ENCODE measurements around the gene GNAZ. TPM values are rescaled to one million over a fixed set of nuclear protein-coding genes. Genes with fewer than 3 reads are reported as not detected.

Gene GNAZ
- total RNA-seq, 2 experiments from 2014 or later, result 1.1 to 1.5 TPM

DNA sequence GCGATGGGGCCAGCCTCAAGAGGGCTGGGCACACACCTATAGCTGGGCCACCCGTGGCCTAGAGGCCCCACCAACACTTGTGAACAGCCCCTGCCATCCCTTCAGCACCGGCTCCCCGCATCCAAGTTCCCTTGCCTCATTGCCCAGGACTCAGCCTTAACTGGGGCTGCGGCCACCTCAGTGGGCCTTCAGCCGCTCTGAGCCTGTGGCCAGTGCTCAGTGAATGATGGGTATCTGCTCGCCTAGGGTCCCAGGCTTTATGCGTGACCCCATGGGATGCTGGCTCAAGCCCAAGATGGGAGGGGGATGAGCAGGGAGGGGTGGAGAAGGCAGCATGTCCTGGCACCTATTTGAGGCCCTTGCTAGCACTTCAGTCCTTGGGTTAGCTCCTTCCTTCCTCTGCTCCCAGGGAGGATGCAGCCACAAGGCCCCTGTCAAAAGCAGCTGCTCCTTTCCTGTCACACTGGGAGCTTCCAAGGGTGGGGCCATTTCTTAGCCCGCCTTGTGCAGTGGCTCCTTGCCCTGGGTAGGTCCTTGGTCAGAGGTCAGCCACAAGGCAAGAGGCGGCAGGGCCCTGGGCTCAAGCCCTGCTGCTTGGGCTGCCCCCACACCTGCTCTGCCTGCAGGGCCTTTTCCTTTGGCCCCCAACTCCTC lies 31.8 kb downstream of the GNAZ start:
- Mint-ChIP-seq H3K27me3 (no peaks in the 10 kb centered on the region), H3K9me3 (ENCODE audit: low read depth) (no peaks in the 10 kb centered on the region), H3K27ac (no peak overlapping the region), H3K4me1 (no peaks in the 10 kb centered on the region), H3K4me3 (no peak overlapping the region), H3K36me3 (ENCODE audit: low read depth) (no peaks in the 10 kb centered on the region)
- ChIA-PET POLR2A (interaction anchor here (0.6 kb wide), 1 partner anchor 39 kb away, joined by 4 read pairs; no protein-coding TSS in a partner anchor), CTCF (no interaction called here)
- DNase-seq, result no peak
- intact Hi-C loops (cut with DNase I, micrococcal nuclease), result no loop called here
- ATAC-seq, result no peak

GRCh38 chr22:23102776-23103175 lies 32.5 kb downstream of the GNAZ start:
- no peak for DNase-seq

GRCh38 chr22:23103199-23103954 lies 33.1 kb downstream of the GNAZ start:
- DNase-seq, result no peak
- POLR2A ChIA-PET, result no interaction called here
- CTCF ChIA-PET, result no interaction called here

More at GRCh38 chr22:23102776-23103175, 32.5 kb downstream of the GNAZ start:
- no peak overlapping the region for H3K27ac Mint-ChIP-seq
- H3K9me3 Mint-ChIP-seq (ENCODE audit: low read depth), result no peaks in the 10 kb centered on the region
- H3K4me3 Mint-ChIP-seq, result no peak overlapping the region
- POLR2A ChIA-PET, result no interaction called here
- H3K27me3 Mint-ChIP-seq, result no peaks in the 10 kb centered on the region
- no peaks in the 10 kb centered on the region for H3K36me3 Mint-ChIP-seq (ENCODE audit: low read depth)
- intact Hi-C loops (cut with DNase I, micrococcal nuclease), result no loop called here
- ATAC-seq, result no peak
- CTCF ChIA-PET, result no interaction called here
- no peaks in the 10 kb centered on the region for H3K4me1 Mint-ChIP-seq

GRCh38 chr22:23104187-23104971 lies 34.1 kb downstream of the GNAZ start:
- Mint-ChIP-seq H3K27ac (no peak overlapping the region), H3K4me3 (no peak overlapping the region), H3K36me3 (ENCODE audit: low read depth) (no peaks in the 10 kb centered on the region), H3K4me1 (no peaks in the 10 kb centered on the region), H3K27me3 (no peaks in the 10 kb centered on the region), H3K9me3 (ENCODE audit: low read depth) (no peaks in the 10 kb centered on the region)
- intact Hi-C loops (cut with DNase I, micrococcal nuclease), result no loop called here
- ChIA-PET POLR2A (no interaction called here), CTCF (interaction anchor here (0.5 kb wide), 1 partner anchor 550 kb away, joined by 3 read pairs; no protein-coding TSS in a partner anchor)
- ATAC-seq, result no peak
- no peak for DNase-seq

More at GRCh38 chr22:23103199-23103954, 33.1 kb downstream of the GNAZ start:
- Mint-ChIP-seq H3K27me3 (no peaks in the 10 kb centered on the region), H3K27ac (no peak overlapping the region), H3K4me1 (no peaks in the 10 kb centered on the region), H3K9me3 (ENCODE audit: low read depth) (no peaks in the 10 kb centered on the region), H3K36me3 (ENCODE audit: low read depth) (no peaks in the 10 kb centered on the region), H3K4me3 (no peak overlapping the region)
- intact Hi-C loops (cut with DNase I, micrococcal nuclease), result no loop called here
- no peak for ATAC-seq

DNA sequence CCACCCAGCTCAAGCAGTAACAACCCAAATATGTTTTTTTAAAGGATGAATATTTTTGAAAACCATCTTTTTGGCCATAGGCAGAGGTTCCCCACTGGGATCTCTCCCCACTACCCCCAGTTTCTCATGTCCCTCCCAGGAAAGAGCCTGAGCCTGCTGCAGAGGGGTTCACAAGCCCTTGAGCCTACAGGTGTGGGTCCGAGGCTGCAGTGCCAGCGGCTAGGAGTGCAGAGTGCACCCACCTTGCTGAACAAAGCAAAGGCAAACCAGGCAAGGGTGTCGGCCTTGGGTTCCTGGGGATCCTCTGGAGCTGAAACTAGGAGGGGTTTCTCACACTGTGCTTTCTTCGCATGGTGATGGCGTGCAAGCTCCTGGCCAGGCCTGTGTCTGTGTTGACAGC lies 35.0 kb downstream of the GNAZ start:
- ATAC-seq, result no peak
- H3K27me3 Mint-ChIP-seq, result no peaks in the 10 kb centered on the region
- no peaks in the 10 kb centered on the region for H3K4me1 Mint-ChIP-seq
- ChIA-PET POLR2A (no interaction called here), CTCF (no interaction called here)
- no peaks in the 10 kb centered on the region for H3K9me3 Mint-ChIP-seq (ENCODE audit: low read depth)
- H3K4me3 Mint-ChIP-seq, result no peak overlapping the region
- intact Hi-C loops (cut with DNase I, micrococcal nuclease), result no loop called here
- DNase-seq, result no peak
- H3K36me3 Mint-ChIP-seq (ENCODE audit: low read depth), result no peaks in the 10 kb centered on the region
- no peak overlapping the region for H3K27ac Mint-ChIP-seq

DNA sequence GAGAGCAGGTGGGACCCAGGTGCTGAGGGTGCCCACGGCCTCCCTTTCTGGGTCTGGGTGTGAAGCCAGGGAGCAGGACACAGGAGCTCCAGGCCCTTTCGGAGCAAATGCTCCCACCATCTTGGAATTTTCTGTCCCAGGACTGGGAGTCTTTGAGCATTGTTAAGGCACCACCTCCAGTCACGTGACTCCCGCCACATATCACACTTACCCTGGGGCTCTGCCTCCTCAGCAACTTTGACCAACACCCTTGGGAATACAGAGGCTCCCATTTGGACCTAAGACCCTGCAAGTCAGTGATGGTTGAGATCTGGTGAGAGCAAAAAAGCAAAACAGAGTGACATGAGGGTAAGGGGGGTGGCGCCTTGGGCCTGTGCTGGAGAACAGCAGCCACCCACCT lies 35.6 kb downstream of the GNAZ start:
- CTCF ChIA-PET, result no interaction called here
- Mint-ChIP-seq H3K4me3 (no peak overlapping the region), H3K36me3 (ENCODE audit: low read depth) (no peaks in the 10 kb centered on the region), H3K4me1 (no peaks in the 10 kb centered on the region), H3K27me3 (no peaks in the 10 kb centered on the region), H3K9me3 (ENCODE audit: low read depth) (no peaks in the 10 kb centered on the region), H3K27ac (no peak overlapping the region)
- POLR2A ChIA-PET, result no interaction called here
- no peak for ATAC-seq
- no peak for DNase-seq
- intact Hi-C loops (cut with DNase I, micrococcal nuclease), result no loop called here

- Mint-ChIP-seq H3K27ac (no peak overlapping the region), H3K4me3 (no peak overlapping the region), H3K27me3 (no peaks in the 10 kb centered on the region), H3K9me3 (ENCODE audit: low read depth) (no peaks in the 10 kb centered on the region), H3K36me3 (ENCODE audit: low read depth) (no peaks in the 10 kb centered on the region), H3K4me1 (no peaks in the 10 kb centered on the region)
- intact Hi-C loops (cut with DNase I, micrococcal nuclease), result no loop called here
- POLR2A ChIA-PET, result no interaction called here
- ATAC-seq, result no peak
- no peak for DNase-seq
- CTCF ChIA-PET, result no interaction called here
Observed at GRCh38 chr22:23106344-23106743, 36.0 kb downstream of the GNAZ start.

DNA sequence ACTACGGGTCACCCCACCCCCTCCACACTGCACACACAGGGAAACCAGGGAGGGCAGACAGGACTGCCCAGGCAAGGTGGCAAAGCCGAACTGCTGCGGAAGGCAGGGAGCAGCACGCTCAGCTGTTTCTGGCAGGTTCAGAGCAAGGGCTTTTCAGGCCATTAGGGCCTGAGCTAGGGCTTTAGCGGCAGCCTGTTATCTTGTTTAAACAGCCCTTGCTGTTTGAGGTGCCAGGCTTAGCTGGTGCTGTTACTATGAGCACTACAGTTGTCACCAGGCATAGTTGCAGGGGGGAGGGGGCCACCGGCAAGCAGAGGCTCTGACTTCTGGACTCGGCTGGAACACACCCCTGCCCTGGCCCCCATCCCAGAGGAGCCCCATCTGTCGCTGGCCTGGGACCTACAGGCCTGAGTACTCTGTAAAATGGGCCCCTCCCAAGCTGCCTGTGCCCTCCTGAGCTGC lies 36.6 kb downstream of the GNAZ start:
- ChIA-PET POLR2A (no interaction called here), CTCF (no interaction called here)

GRCh38 chr22:23107487-23108248 lies 37.3 kb downstream of the GNAZ start:
- POLR2A ChIA-PET, result no interaction called here
- Mint-ChIP-seq H3K27ac (no peak overlapping the region), H3K36me3 (ENCODE audit: low read depth) (no peaks in the 10 kb centered on the region), H3K4me1 (no peaks in the 10 kb centered on the region), H3K27me3 (no peaks in the 10 kb centered on the region), H3K9me3 (ENCODE audit: low read depth) (no peaks in the 10 kb centered on the region), H3K4me3 (no peak overlapping the region)
- CTCF ChIA-PET, result interaction anchor here (0.7 kb wide), 1 partner anchor 110 kb away, joined by 3 read pairs; no protein-coding TSS in a partner anchor
- intact Hi-C loops (cut with DNase I, micrococcal nuclease), result no loop called here
- ATAC-seq (no peak), DNase-seq (no peak)

More for the DNA sequence above, 36.6 kb downstream of the GNAZ start:
- ATAC-seq, result no peak
- H3K4me1 Mint-ChIP-seq, result no peaks in the 10 kb centered on the region
- no peaks in the 10 kb centered on the region for H3K9me3 Mint-ChIP-seq (ENCODE audit: low read depth)
- no peak overlapping the region for H3K27ac Mint-ChIP-seq
- intact Hi-C loops (cut with DNase I, micrococcal nuclease), result no loop called here
- no peaks in the 10 kb centered on the region for H3K36me3 Mint-ChIP-seq (ENCODE audit: low read depth)
- DNase-seq, result no peak
- no peaks in the 10 kb centered on the region for H3K27me3 Mint-ChIP-seq
- no peak overlapping the region for H3K4me3 Mint-ChIP-seq

- Mint-ChIP-seq H3K4me3 (no peak overlapping the region), H3K4me1 (no peaks in the 10 kb centered on the region), H3K27me3 (no peaks in the 10 kb centered on the region), H3K27ac (no peak overlapping the region), H3K9me3 (ENCODE audit: low read depth) (no peaks in the 10 kb centered on the region), H3K36me3 (ENCODE audit: low read depth) (no peaks in the 10 kb centered on the region)
- DNase-seq, result no peak
- CTCF ChIA-PET, result interaction anchor here (0.7 to 0.8 kb wide), 2 partner anchors 111 to 1121 kb away, joined by 3 read pairs; no protein-coding TSS in a partner anchor
- no peak for ATAC-seq
- POLR2A ChIA-PET, result no interaction called here
- intact Hi-C loops (cut with DNase I, micrococcal nuclease), result no loop called here
Observed at GRCh38 chr22:23108249-23109078, 38.1 kb downstream of the GNAZ start.

DNA sequence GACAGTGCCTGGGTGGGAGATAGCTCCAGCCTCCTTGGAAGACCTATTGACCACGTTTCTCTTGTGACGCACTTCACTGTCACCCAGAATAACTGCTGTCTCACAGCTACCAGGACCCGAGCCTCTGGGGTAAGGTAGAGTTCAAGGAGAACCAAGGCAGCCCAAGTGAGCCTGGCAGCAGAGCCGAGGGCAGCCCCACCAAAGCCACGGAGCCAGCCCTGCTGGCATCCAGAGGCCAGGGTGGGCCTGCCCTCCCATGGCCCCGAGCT lies 38.7 kb downstream of the GNAZ start:
- intact Hi-C loops (cut with DNase I, micrococcal nuclease), result no loop called here
- ATAC-seq (no peak), DNase-seq (no peak)
- no peaks in the 10 kb centered on the region for H3K27me3 Mint-ChIP-seq
- POLR2A ChIA-PET, result no interaction called here
- no peaks in the 10 kb centered on the region for H3K9me3 Mint-ChIP-seq (ENCODE audit: low read depth)
- no peak overlapping the region for H3K4me3 Mint-ChIP-seq
- no peaks in the 10 kb centered on the region for H3K4me1 Mint-ChIP-seq
- CTCF ChIA-PET, result interaction anchor here (0.7 to 0.8 kb wide), 2 partner anchors 149 to 1121 kb away, joined by 3 read pairs; no protein-coding TSS in a partner anchor
- no peaks in the 10 kb centered on the region for H3K36me3 Mint-ChIP-seq (ENCODE audit: low read depth)
- no peak overlapping the region for H3K27ac Mint-ChIP-seq

All from activated CD4-positive, alpha-beta T cell treated with anti-CD3 and anti-CD28 coated beads for 36 hours (primary cell).